ENCODE data around the gene SPHK1.

DNA sequence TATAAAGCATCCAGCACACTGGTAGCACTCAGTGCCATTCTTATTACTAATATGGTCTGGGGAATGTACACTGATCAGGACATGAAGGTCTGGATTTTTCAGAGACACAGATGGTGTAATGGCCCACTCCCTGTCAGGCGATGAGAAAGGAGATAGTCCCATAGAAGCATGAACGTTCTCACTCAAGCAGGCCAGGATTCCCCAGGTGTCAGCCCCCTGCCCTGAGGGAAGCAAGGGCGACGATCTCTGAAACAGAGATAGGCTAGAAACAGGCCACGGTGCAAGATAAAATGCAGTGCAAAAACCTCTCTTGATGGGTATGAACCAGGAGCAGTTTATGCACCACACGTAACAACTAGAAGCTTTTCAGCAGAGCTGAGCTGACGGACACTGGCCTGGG lies 41.3 kb upstream of the SPHK1 start:
- TF ChIP-seq, protein P1, sequence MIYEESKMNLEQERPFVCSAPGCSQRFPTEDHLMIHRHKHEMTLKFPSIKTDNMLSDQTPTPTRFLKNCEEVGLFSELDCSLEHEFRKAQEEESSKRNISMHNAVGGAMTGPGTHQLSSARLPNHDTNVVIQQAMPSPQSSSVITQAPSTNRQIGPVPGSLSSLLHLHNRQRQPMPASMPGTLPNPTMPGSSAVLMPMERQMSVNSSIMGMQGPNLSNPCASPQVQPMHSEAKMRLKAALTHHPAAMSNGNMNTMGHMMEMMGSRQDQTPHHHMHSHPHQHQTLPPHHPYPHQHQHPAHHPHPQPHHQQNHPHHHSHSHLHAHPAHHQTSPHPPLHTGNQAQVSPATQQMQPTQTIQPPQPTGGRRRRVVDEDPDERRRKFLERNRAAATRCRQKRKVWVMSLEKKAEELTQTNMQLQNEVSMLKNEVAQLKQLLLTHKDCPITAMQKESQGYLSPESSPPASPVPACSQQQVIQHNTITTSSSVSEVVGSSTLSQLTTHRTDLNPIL (CRISPR knock-in tag; IDR thresholded peaks at IDR 0.05; ENCODE audit: low read depth): no peak
- no peak for TF ChIP-seq ZFP30 (CRISPR knock-in tag; IDR thresholded peaks at IDR 0.05)
- TF ChIP-seq, protein P2, sequence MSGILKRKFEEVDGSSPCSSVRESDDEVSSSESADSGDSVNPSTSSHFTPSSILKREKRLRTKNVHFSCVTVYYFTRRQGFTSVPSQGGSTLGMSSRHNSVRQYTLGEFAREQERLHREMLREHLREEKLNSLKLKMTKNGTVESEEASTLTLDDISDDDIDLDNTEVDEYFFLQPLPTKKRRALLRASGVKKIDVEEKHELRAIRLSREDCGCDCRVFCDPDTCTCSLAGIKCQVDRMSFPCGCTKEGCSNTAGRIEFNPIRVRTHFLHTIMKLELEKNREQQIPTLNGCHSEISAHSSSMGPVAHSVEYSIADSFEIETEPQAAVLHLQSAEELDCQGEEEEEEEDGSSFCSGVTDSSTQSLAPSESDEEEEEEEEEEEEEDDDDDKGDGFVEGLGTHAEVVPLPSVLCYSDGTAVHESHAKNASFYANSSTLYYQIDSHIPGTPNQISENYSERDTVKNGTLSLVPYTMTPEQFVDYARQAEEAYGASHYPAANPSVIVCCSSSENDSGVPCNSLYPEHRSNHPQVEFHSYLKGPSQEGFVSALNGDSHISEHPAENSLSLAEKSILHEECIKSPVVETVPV (CRISPR knock-in tag; IDR thresholded peaks at IDR 0.05): no peak
- TF ChIP-seq ZNF565 (CRISPR knock-in tag; conservative IDR thresholded peaks at IDR 0.05; ENCODE audit: low read depth): no peak
- TF ChIP-seq BACH2 (CRISPR knock-in tag; IDR thresholded peaks at IDR 0.05; ENCODE audit: borderline replicate concordance): no peak
- TF ChIP-seq SNAI2 (CRISPR knock-in tag; IDR thresholded peaks at IDR 0.05): no peak
- TF ChIP-seq ZNF8 (CRISPR knock-in tag; IDR thresholded peaks at IDR 0.05): no peak
- no peak for TF ChIP-seq ESRRG (CRISPR knock-in tag; IDR thresholded peaks at IDR 0.05)
- TF ChIP-seq TCF4 (CRISPR knock-in tag; IDR thresholded peaks at IDR 0.05; ENCODE audit: borderline replicate concordance): no peak
- TF ChIP-seq ZNF70 (CRISPR knock-in tag; IDR thresholded peaks at IDR 0.05): no peak
- no peak for TF ChIP-seq ZFP3 (CRISPR knock-in tag; IDR thresholded peaks at IDR 0.05)
- TF ChIP-seq CSDC2 (CRISPR knock-in tag; IDR thresholded peaks at IDR 0.05): no peak
- TF ChIP-seq TOX (CRISPR knock-in tag; IDR thresholded peaks at IDR 0.05; ENCODE audit: borderline replicate concordance): no peak

All from SK-N-SH treated with all-trans-retinoic acid at 6 μM for 48 hours (cell line).